HepG2 (cell line): ENCODE results near the gene DLG4. TPM values are rescaled to one million over a fixed set of nuclear protein-coding genes. Genes with fewer than 3 reads are reported as not detected.

ENCODE experiments used
- AGO1 ChIP-seq: fragments of 200-400 bp; formaldehyde crosslinking; IDR thresholded peaks from 2 replicates; pipeline ENCODE4 v1.6.1; 2017; ENCODE audit warnings: mild to moderate bottlenecking, low read depth, low read length, moderate library complexity; ENCODE audit not compliant: poor library complexity, severe bottlenecking
- CBX1 ChIP-seq: IDR thresholded peaks from one replicate; pipeline ENCODE4 v1.6.1; 2016; ENCODE audit warnings: antibody characterized with exemption, low read depth
- FOXJ3 ChIP-seq: sonication (generic); formaldehyde crosslinking; IDR thresholded peaks from 2 replicates; pipeline ENCODE4 v1.4.0; 2020; ENCODE audit warnings: missing genetic modification reagents, mild to moderate bottlenecking, borderline replicate concordance
- MED1 ChIP-seq: sonication (generic); formaldehyde crosslinking; IDR thresholded peaks from 2 replicates; pipeline ENCODE4 v1.4.0; 2020; ENCODE audit warnings: missing genetic modification reagents
- MEIS1 ChIP-seq: sonication (generic); formaldehyde crosslinking; IDR thresholded peaks from 2 replicates; pipeline ENCODE4 v1.9.0; 2021; ENCODE audit warnings: mild to moderate bottlenecking, missing genetic modification reagents, moderate library complexity, borderline replicate concordance
- NONO ChIP-seq, 2 experiments: fragments of 450-650 bp in 1 of 2; sonication (generic) in 1 of 2; formaldehyde crosslinking in 1 of 2; IDR thresholded peaks in 1 of 2; conservative IDR thresholded peaks in 1 of 2; 2 replicates each; pipeline versions ENCODE4 v1.6.1 to v1.8.0; 2017 to 2022; ENCODE audit warnings: mild to moderate bottlenecking in 1 of 2, missing genetic modification reagents in 1 of 2, moderate library complexity in 1 of 2
- POLR2A ChIP-seq, 2 experiments: IDR thresholded peaks; 2 replicates each; pipeline ENCODE4 v1.6.1; 2011; ENCODE audit warnings: low read depth in 2 of 2, low read length in 2 of 2, mild to moderate bottlenecking in 1 of 2, moderate library complexity in 1 of 2; ENCODE audit not compliant: insufficient read depth in 1 of 2
- POLR2G ChIP-seq: fragments of 200-400 bp; formaldehyde crosslinking; IDR thresholded peaks from 2 replicates; pipeline ENCODE4 v1.6.1; 2018; ENCODE audit warnings: mild to moderate bottlenecking, low read depth, low read length, moderate library complexity
- SOX13 ChIP-seq, 3 experiments: fragments of 450-650 bp in 1 of 3; sonication (generic) in 1 of 3; formaldehyde crosslinking in 1 of 3; IDR thresholded peaks in 2 of 3; conservative IDR thresholded peaks in 1 of 3; 2 replicates each; pipeline versions ENCODE4 v1.5.0 to v1.6.1; 2016 to 2020; ENCODE audit warnings: antibody characterized with exemption in 1 of 3, mild to moderate bottlenecking in 1 of 3, missing compliant biosample characterization in 1 of 3, missing genetic modification reagents in 1 of 3, moderate library complexity in 1 of 3
- ZNF263 ChIP-seq: sonication (generic); formaldehyde crosslinking; IDR thresholded peaks from 2 replicates; pipeline ENCODE4 v1.4.0; 2020; ENCODE audit warnings: missing genetic modification reagents
- ZNF563 ChIP-seq: sonication (generic); formaldehyde crosslinking; IDR thresholded peaks from 2 replicates; pipeline ENCODE4 v1.8.0; 2022; ENCODE audit warnings: mild to moderate bottlenecking, moderate library complexity, missing genetic modification reagents
- ZNF83 ChIP-seq: sonication (generic); formaldehyde crosslinking; IDR thresholded peaks from 2 replicates; pipeline ENCODE4 v1.4.0; 2020; ENCODE audit warnings: missing genetic modification reagents, mild to moderate bottlenecking, borderline replicate concordance
- ZSCAN20 ChIP-seq: sonication (generic); formaldehyde crosslinking; IDR thresholded peaks from 2 replicates; pipeline ENCODE4 v1.4.0; 2020; ENCODE audit warnings: missing genetic modification reagents, mild to moderate bottlenecking, borderline replicate concordance
- polyA plus RNA-seq, 8 experiments: library from polyadenylated mRNA; depleted of rRNA in 3 of 8; stranded (reverse) in 7 of 8; unstranded in 1 of 8; fragments of >200 nt; fragmentation: Illumina TruSeq in 4 of 8; extraction: Trizol in 4 of 8; gene quantifications; 2 replicates each; pipeline versions ENCODE4 v1.2.1 to v1.2.3, GENCODE V29; 2011 to 2016; ENCODE audit warnings: low read depth in 4 of 8, missing spikeins in 1 of 8, mixed read lengths in 1 of 8; ENCODE audit not compliant: insufficient read depth in 1 of 8
- total RNA-seq, 5 experiments: library from RNA; depleted of rRNA; stranded (reverse); fragments of >200 nt; fragmentation: Illumina TruSeq; extraction: Trizol; gene quantifications; 2 replicates each; pipeline ENCODE4 v1.2.3, GENCODE V29; 2016; ENCODE audit warnings: low read depth in 1 of 5
- TF ChIP-seq, protein P1 (sequence below), 2 experiments: sonication (generic) in 1 of 2; formaldehyde crosslinking in 1 of 2; IDR thresholded peaks; 2 replicates each; pipeline versions ENCODE4 v1.4.0 to v1.6.1; 2016 to 2020; ENCODE audit warnings: borderline replicate concordance in 1 of 2, low read depth in 1 of 2, mild to moderate bottlenecking in 1 of 2, missing genetic modification reagents in 1 of 2
- TF ChIP-seq, protein P2 (sequence below): sonication (generic); formaldehyde crosslinking; IDR thresholded peaks from 2 replicates; pipeline ENCODE4 v1.5.1; 2020; ENCODE audit warnings: mild to moderate bottlenecking, missing genetic modification reagents, moderate library complexity
- TF ChIP-seq, protein P3 (sequence below): sonication (generic); formaldehyde crosslinking; IDR thresholded peaks from 2 replicates; pipeline ENCODE4 v1.5.1; 2020; ENCODE audit warnings: missing genetic modification reagents, mild to moderate bottlenecking, borderline replicate concordance

The DLG4 gene
- total and polyA plus RNA-seq, 2 of the 13 experiments (the other 11 are each of a cell fraction or from before 2014, with no cell fraction given): 0.71 to 4.3 TPM

DNA sequence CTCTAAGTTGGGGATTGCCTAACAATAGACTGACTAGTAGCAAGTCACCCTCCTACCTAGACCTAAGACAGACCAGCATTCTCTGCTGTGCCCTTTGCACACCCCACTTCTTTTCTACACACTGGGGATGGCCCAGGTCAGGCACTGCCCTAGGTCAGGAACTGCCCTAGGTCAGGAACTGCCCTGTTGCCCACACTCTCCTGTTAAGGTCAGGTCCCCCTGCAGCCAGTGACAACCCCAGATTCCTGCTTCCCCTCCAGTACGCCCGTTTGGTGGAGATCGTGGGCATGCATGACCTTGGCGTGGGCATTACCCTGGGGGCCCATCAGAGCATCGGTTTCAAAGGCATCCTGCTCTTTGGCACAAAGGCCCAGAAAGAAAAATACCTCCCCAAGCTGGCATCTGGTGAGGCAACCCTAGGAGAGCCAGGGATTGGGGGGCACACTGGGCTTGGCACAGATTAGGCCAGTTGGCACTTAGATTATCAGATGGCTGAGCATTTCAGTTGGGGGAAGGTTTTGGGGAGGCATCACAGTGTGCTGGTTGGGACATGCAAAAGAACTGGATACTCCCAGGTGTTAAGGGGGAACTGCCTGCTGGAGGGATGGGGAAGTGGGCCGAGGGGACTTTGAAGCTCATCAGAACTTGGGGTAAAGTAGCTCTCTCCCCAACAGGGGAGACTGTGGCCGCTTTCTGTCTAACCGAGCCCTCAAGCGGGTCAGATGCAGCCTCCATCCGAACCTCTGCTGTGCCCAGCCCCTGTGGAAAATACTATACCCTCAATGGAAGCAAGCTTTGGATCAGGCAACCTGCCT lies 1.8 kb upstream of the DLG4 start (continued):
- TF ChIP-seq, protein P1, sequence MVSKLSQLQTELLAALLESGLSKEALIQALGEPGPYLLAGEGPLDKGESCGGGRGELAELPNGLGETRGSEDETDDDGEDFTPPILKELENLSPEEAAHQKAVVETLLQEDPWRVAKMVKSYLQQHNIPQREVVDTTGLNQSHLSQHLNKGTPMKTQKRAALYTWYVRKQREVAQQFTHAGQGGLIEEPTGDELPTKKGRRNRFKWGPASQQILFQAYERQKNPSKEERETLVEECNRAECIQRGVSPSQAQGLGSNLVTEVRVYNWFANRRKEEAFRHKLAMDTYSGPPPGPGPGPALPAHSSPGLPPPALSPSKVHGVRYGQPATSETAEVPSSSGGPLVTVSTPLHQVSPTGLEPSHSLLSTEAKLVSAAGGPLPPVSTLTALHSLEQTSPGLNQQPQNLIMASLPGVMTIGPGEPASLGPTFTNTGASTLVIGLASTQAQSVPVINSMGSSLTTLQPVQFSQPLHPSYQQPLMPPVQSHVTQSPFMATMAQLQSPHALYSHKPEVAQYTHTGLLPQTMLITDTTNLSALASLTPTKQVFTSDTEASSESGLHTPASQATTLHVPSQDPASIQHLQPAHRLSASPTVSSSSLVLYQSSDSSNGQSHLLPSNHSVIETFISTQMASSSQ (IDR thresholded peaks at IDR 0.05; ENCODE audit: low read depth): no peak
- TF ChIP-seq, protein P1 (CRISPR knock-in tag; IDR thresholded peaks at IDR 0.05; ENCODE audit: borderline replicate concordance): no peak
- TF ChIP-seq POLR2G (peak; percentile 65), MEIS1 (CRISPR knock-in tag) (no peak), ZNF563 (no peak), CBX1 (no peak), SOX13 (IDR thresholded peaks at IDR 0.05) (0 out of 2 replicates have a peak, but pooled peaks have one; percentile 7), SOX13 (CRISPR knock-in tag; conservative IDR thresholded peaks at IDR 0.05 in 1 of 2, IDR thresholded peaks at IDR 0.05 in 1 of 2) (no peak), FOXJ3 (CRISPR knock-in tag) (no peak), MED1 (0 out of 2 replicates have a peak, but pooled peaks have one; percentile 11), ZNF263 (0 out of 2 replicates have a peak, but pooled peaks have one; percentile 7), ZNF83 (no peak), POLR2A (IDR thresholded peaks at IDR 0.05; ENCODE audit: insufficient read depth in 1 of 2, low read depth in 2 of 2, low read length in 2 of 2) (peak in 1 of 2 experiments; percentile 53; a peak in 2 of 4 replicates), AGO1 (peak; percentile 90), ZSCAN20 (CRISPR knock-in tag) (no peak), NONO (IDR thresholded peaks at IDR 0.05) (no peak), NONO (CRISPR knock-in tag; conservative IDR thresholded peaks at IDR 0.05) (0 out of 2 replicates have a peak, but pooled peaks have one; percentile 5)
- TF ChIP-seq, protein P2, sequence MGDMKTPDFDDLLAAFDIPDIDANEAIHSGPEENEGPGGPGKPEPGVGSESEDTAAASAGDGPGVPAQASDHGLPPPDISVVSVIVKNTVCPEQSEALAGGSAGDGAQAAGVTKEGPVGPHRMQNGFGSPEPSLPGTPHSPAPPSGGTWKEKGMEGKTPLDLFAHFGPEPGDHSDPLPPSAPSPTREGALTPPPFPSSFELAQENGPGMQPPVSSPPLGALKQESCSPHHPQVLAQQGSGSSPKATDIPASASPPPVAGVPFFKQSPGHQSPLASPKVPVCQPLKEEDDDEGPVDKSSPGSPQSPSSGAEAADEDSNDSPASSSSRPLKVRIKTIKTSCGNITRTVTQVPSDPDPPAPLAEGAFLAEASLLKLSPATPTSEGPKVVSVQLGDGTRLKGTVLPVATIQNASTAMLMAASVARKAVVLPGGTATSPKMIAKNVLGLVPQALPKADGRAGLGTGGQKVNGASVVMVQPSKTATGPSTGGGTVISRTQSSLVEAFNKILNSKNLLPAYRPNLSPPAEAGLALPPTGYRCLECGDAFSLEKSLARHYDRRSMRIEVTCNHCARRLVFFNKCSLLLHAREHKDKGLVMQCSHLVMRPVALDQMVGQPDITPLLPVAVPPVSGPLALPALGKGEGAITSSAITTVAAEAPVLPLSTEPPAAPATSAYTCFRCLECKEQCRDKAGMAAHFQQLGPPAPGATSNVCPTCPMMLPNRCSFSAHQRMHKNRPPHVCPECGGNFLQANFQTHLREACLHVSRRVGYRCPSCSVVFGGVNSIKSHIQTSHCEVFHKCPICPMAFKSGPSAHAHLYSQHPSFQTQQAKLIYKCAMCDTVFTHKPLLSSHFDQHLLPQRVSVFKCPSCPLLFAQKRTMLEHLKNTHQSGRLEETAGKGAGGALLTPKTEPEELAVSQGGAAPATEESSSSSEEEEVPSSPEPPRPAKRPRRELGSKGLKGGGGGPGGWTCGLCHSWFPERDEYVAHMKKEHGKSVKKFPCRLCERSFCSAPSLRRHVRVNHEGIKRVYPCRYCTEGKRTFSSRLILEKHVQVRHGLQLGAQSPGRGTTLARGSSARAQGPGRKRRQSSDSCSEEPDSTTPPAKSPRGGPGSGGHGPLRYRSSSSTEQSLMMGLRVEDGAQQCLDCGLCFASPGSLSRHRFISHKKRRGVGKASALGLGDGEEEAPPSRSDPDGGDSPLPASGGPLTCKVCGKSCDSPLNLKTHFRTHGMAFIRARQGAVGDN (CRISPR knock-in tag): no peak
- TF ChIP-seq, protein P3, sequence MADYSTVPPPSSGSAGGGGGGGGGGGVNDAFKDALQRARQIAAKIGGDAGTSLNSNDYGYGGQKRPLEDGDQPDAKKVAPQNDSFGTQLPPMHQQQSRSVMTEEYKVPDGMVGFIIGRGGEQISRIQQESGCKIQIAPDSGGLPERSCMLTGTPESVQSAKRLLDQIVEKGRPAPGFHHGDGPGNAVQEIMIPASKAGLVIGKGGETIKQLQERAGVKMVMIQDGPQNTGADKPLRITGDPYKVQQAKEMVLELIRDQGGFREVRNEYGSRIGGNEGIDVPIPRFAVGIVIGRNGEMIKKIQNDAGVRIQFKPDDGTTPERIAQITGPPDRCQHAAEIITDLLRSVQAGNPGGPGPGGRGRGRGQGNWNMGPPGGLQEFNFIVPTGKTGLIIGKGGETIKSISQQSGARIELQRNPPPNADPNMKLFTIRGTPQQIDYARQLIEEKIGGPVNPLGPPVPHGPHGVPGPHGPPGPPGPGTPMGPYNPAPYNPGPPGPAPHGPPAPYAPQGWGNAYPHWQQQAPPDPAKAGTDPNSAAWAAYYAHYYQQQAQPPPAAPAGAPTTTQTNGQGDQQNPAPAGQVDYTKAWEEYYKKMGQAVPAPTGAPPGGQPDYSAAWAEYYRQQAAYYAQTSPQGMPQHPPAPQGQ (CRISPR knock-in tag): 0 out of 2 replicates have a peak, but pooled peaks have one; percentile 65
